ENCODE measurements around the gene ENG.

GRCh38 chr9:127790094-127790855 is 64.2 kb downstream of the ENG start:
- TF ChIP-seq CTCF (IDR thresholded peaks at IDR 0.05) (no peak), REST (IDR thresholded peaks at IDR 0.05; ENCODE audit: insufficient read depth in 1 of 2, low read depth in 2 of 2, low read length in 1 of 2) (no peak), SIN3A (IDR thresholded peaks at IDR 0.05; ENCODE audit: borderline replicate concordance, insufficient read depth, low read depth, low read length) (no peak), POLR2AphosphoS5 (IDR thresholded peaks at IDR 0.05; ENCODE audit: low read depth, low read length) (no peak)
